Psoas muscle (tissue), 8 donors: ENCODE measurements around the gene ALAS1. TPM values are rescaled to one million over a fixed set of nuclear protein-coding genes. Genes with fewer than 3 reads are reported as not detected.

Source experiments
- ATAC-seq, 4 donors: fragments of 200-7000 bp; cut with Tn5 transposase; one replicate each; pipeline ENCODE4 v1.9.1; 2020; ENCODE audit warnings: moderate library complexity in 3 of 4, mild to moderate bottlenecking in 2 of 4
- DNase-seq, 2 donors: peaks; one replicate each; pipeline ENCODE4 v3.0.0-alpha.2; 2020
- H3K27ac ChIP-seq: fragments of 200-600 bp; one replicate; pipeline ENCODE4 v1.8.0; 2022
- H3K27me3 ChIP-seq, 3 donors: fragments of 200-600 bp in 1 of 3; one replicate each; pipeline versions ENCODE4 v1.6.1 to v1.8.0; 2013 to 2022; ENCODE audit warnings: low read length in 2 of 3, mild to moderate bottlenecking in 2 of 3, moderate library complexity in 1 of 3; ENCODE audit not compliant: insufficient read depth in 3 of 3
- H3K36me3 ChIP-seq, 2 donors: fragments of 200-600 bp in 1 of 2; one replicate each; pipeline versions ENCODE4 v1.6.1 to v1.8.0; 2013 to 2022; ENCODE audit warnings: low read depth in 1 of 2, mild to moderate bottlenecking in 1 of 2, moderate library complexity in 1 of 2; ENCODE audit not compliant: insufficient read depth in 1 of 2
- H3K4me1 ChIP-seq: fragments of 200-600 bp; one replicate; pipeline ENCODE4 v1.8.0; 2022
- H3K4me3 ChIP-seq: fragments of 200-600 bp; one replicate; pipeline ENCODE4 v1.8.0; 2022; ENCODE audit warnings: mild to moderate bottlenecking
- H3K9me3 ChIP-seq: fragments of 200-600 bp; one replicate; pipeline ENCODE4 v1.8.0; 2022
- WGBS, 3 donors: extraction: QIAGEN DNeasy Blood & Tissue Kit; methylation state at CpG; one replicate each; pipeline versions ENCODE4 v1.1.6 to v1.1.7; 2013; 5-methylcytosine and 5-hydroxymethylcytosine counted together
- intact Hi-C, 2 donors: fragments of 100-400 bp; cut with DNase I; formaldehyde crosslinking; loops; one replicate each; pipeline versions ENCODE4 v1.11.0 to v1.14.2; 2022
- long read RNA-seq, 2 donors: library from polyadenylated mRNA; unstranded; transcript quantifications; one replicate each; pipeline ENCODE4 v2.0.0, GENCODE V29; 2021
- polyA plus RNA-seq, 3 donors: library from polyadenylated mRNA; stranded (reverse); fragments of 200-250 nt; gene quantifications; one replicate each; pipeline ENCODE4 v1.2.3, GENCODE V29; 2013
- total RNA-seq, 4 donors: library from RNA; stranded (reverse); fragmentation: NEBNext Ultra II Directional in 2 of 4; extraction: Animal tissue kit (Norgen Biotek cat#: 25700) in 2 of 4; gene quantifications; one replicate each; pipeline versions ENCODE4 v1.2.1 to v1.2.4, GENCODE V29; 2021 to 2023
- TF ChIP-seq, protein P1 (sequence below): fragments of 200-600 bp; IDR thresholded peaks from one replicate; pipeline ENCODE4 v1.8.0; 2022; ENCODE audit warnings: antibody characterized with exemption
- donor health status: healthy with polysubstance abuse.
- donor health status: DM: no; HTN: no; CAD: no; lungs with moderate emphysema.
- donor health status: Bipolar disorder and iron deficiency.
- donor health status: healthy.
- donor health status: DM: yes; HTN: yes; CAD: no.
- donor health status: DM: no; HTN: no; CAD: no.
- donor health status: DM: no; HTN: no; CAD: no.
- donor health status: DM: yes; HTN: yes; CAD: no.

The ALAS1 gene
- 10 to 100 TPM; 50.1 to 89.4 (median 68.1) TPM for total RNA-seq
- 100 to 1,000 TPM in 2 of 3 donors, 10 to 100 TPM in 1; 75.2 to 138 (median 121) TPM for polyA plus RNA-seq
- long read RNA-seq, donor 1, transcript ALAS1-204 (11 exons, 2,125 nt) = major isoform, 31 of 43 reads
- long read RNA-seq, donor 1, partial matches to known transcripts = 2 of 43 reads
- long read RNA-seq, donor 1, other reads (novel, unspliced or antisense) = 3 of 43 reads
- long read RNA-seq, donor 2, transcript ALAS1-204 (11 exons, 2,125 nt) = major isoform, 107 of 143 reads
- long read RNA-seq, donor 2, transcript ALAS1-205 (12 exons, 2,356 nt) = minor isoform, 8 of 143 reads
- long read RNA-seq, donor 2, transcript ALAS1-201 (11 exons, 2,212 nt) = minor isoform, 8 of 143 reads
- long read RNA-seq, donor 2, partial matches to known transcripts = 14 of 143 reads
- long read RNA-seq, donor 2, other reads (novel, unspliced or antisense) = 6 of 143 reads

DNA sequence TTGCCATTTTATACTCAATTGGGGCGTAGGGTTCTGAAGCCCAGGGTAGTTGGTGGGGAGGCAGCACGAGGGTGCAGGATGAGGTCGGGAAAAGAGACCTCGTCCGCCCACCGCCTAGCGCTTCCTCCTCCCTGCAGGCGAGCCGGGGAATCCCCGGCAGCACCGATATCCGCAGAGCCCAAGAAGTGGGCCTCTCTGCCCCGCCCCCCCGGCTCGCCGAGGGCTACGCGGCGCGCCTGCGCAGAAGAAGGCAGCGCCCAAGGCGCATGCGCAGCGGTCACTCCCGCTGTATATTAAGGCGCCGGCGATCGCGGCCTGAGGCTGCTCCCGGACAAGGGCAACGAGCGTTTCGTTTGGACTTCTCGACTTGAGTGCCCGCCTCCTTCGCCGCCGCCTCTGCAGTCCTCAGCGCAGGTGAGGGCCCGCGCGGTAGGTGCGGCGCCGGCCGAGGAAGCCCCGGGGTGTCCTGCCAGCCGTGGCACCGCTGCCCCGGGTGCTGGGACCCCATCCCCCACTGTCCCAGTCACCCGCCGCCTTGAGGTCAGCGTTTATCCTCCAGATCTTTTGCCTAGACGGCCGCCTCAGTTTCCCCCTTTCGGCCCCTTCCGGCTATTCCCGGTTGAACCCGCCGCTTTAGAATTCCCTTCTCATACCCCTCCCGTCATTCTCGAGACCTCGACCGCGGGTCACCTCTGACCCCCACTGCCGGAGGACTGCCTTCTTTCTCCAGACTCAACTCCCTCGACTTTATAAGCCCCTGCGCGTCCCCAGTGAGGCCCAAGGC is at the start of gene ALAS1:
TSS of gene ALAS1 (plus strand) at position 319 of the 784 bp plus-strand sequence. CDS start 1,082 bp downstream, outside the sequence.
- 0 to 1% (median 0%) methylated on average over 55 to 71 of the region's 71 CpGs for WGBS, 3 donors
- Histone ChIP-seq H3K9me3 (no peaks in the 10 kb centered on the region), H3K27me3 (no peaks in the 10 kb centered on the region), H3K27ac (peak within 1 kb of the TSS; percentile 87), H3K4me3 (peak within 1 kb of the TSS; percentile 100), H3K4me1 (peaks cover 36% of the 10 kb centered on the region), H3K36me3 (peaks cover 0 to 41% of the 10 kb centered on the region in 2 donors)
- DNase-seq = peak; percentile 93 to 96
- TF ChIP-seq, protein P1, sequence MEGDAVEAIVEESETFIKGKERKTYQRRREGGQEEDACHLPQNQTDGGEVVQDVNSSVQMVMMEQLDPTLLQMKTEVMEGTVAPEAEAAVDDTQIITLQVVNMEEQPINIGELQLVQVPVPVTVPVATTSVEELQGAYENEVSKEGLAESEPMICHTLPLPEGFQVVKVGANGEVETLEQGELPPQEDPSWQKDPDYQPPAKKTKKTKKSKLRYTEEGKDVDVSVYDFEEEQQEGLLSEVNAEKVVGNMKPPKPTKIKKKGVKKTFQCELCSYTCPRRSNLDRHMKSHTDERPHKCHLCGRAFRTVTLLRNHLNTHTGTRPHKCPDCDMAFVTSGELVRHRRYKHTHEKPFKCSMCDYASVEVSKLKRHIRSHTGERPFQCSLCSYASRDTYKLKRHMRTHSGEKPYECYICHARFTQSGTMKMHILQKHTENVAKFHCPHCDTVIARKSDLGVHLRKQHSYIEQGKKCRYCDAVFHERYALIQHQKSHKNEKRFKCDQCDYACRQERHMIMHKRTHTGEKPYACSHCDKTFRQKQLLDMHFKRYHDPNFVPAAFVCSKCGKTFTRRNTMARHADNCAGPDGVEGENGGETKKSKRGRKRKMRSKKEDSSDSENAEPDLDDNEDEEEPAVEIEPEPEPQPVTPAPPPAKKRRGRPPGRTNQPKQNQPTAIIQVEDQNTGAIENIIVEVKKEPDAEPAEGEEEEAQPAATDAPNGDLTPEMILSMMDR = peak; percentile 23
- peak; percentile 87 to 95 (median 88) for ATAC-seq
- intact Hi-C loops = loop anchor here in 1 of 2 donors (5.0 kb wide), 1 partner anchor 41 kb away; no protein-coding TSS in a partner anchor

DNA sequence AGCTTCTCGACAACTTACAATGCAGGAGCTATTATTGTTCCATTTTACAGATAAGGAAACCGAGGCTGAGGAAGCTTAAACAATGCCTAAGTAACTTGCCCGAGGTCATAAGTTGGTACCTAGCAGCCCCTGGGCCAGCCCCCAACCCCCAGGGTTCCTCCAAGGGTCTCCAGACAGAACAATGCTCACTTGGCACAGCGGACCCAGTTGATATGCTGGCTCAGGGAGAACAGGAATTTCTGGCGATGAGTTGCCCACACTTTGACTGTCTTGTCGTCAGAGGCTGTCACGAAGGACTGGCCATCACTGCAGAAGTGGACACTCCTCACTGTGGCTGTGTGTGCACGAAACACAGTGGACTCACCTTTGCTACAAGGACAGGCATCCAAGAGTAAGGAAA is 48.9 kb upstream of the ALAS1 start:
- Histone ChIP-seq H3K27me3 (no peaks in the 10 kb centered on the region), H3K4me1 (peaks cover 9% of the 10 kb centered on the region), H3K36me3 (no peaks in the 10 kb centered on the region), H3K9me3 (no peaks in the 10 kb centered on the region), H3K4me3 (no peak overlapping the region), H3K27ac (no peak overlapping the region)
- WGBS, 3 donors = 95 to 97% (median 95%) methylated on average over 8 of the region's 8 CpGs
- DNase-seq (peak in 1 of 2 donors; percentile 38), ATAC-seq (no peak)
- TF ChIP-seq, protein P1 = no peak
- intact Hi-C loops = no loop called here

GRCh38 chr3:52149726-52150125 is 48.2 kb upstream of the ALAS1 start:
- no peaks in the 10 kb centered on the region for H3K9me3 ChIP-seq
- H3K27me3 ChIP-seq = no peaks in the 10 kb centered on the region
- no peak overlapping the region for H3K4me3 ChIP-seq
- ATAC-seq (no peak), DNase-seq (no peak)
- TF ChIP-seq, protein P1 = no peak
- H3K36me3 ChIP-seq = no peaks in the 10 kb centered on the region
- H3K27ac ChIP-seq = no peak overlapping the region
- WGBS, 3 donors = 93 to 97% (median 95%) methylated on average over 11 of the region's 11 CpGs
- peaks cover 10% of the 10 kb centered on the region for H3K4me1 ChIP-seq
- intact Hi-C loops = no loop called here

DNA sequence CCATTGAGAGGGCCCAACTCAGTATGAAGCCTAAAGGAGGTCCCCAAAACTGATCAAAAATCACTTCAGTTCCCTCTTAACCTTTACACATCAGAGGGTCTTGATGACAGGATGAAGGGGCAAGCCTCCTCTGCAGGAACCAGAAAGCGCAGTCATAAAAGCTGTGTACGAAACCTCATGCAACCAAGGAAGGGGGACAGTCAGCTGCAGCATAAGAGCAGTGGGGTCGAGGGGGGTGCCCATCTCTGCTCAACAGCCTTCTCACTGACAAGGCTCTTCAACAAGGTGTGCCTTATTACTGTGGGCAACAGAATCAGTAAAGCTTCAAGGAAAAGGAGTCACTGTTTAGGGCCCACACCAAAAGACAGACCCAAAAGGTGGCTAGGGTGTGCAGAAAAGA is 47.6 kb upstream of the ALAS1 start:
- H3K9me3 ChIP-seq = no peaks in the 10 kb centered on the region
- H3K4me1 ChIP-seq = peaks cover 10% of the 10 kb centered on the region
- intact Hi-C loops = no loop called here
- 84 to 98% (median 97%) methylated on average over 3 of the region's 3 CpGs for WGBS, 3 donors
- ATAC-seq (no peak), DNase-seq (no peak)
- H3K36me3 ChIP-seq = no peaks in the 10 kb centered on the region
- TF ChIP-seq, protein P1 = no peak
- no peaks in the 10 kb centered on the region for H3K27me3 ChIP-seq
- no peak overlapping the region for H3K4me3 ChIP-seq
- H3K27ac ChIP-seq = no peak overlapping the region
